ENCODE results near the gene JUN. TPM values are rescaled to one million over a fixed set of nuclear protein-coding genes. Genes with fewer than 3 reads are reported as not detected.

Gene JUN
- total and polyA plus RNA-seq, 2 of the 4 experiments (the other 2 are of a cell fraction) = 46.6 to 89.1 TPM

DNA sequence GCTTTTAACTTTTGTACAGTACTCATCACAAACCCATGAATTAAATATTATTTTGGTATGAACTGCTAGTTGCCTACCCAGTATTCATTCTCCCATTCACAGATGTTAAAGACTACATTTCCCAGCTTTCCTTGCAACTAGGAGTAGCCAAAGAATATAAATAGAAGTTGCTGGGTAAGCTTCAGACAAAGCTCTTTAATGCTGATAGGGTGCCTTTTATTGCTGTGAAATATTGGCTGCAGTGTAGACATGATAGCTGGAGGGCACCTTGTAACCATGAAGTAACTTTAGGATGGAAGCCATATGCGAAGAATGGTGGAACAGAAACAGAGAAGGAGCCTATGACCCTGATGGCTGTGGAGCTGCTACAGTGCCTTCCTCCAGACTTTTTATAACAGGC lies 16.7 kb downstream of the JUN start:
- Histone ChIP-seq H3K23ac (ENCODE audit: low read depth, low read length) (no peak overlapping the region), H3K56ac (ENCODE audit: extremely low read depth, insufficient read depth, low read length) (no peak overlapping the region), H3K4me1 (ENCODE audit: control insufficient read depth, insufficient read depth, low read length) (peaks cover 23% of the 10 kb centered on the region), H2BK5ac (ENCODE audit: low read depth, low read length, poor library complexity, severe bottlenecking) (no peak overlapping the region), H2AK5ac (ENCODE audit: low read depth, low read length) (peak overlapping the region; percentile 55; the same call in 1 of the 2 replicates), H3K36me3 (ENCODE audit: control insufficient read depth, insufficient read depth, low read length) (no peaks in the 10 kb centered on the region), H4K5ac (ENCODE audit: low read depth, low read length) (no peak overlapping the region), H3K27ac (ENCODE audit: insufficient read depth, low read length) (no peak overlapping the region), H3K9me3 (ENCODE audit: control insufficient read depth, insufficient read depth, low read length) (no peaks in the 10 kb centered on the region), H3K4me3 (ENCODE audit: insufficient read depth, low read depth, low read length) (no peak overlapping the region), H3K9ac (ENCODE audit: low read depth, low read length) (no peak overlapping the region), H2BK20ac (ENCODE audit: low read depth, low read length) (peak overlapping the region; percentile 28; the same call in 1 of the 2 replicates), H2BK120ac (ENCODE audit: low read depth, low read length) (peak overlapping the region; percentile 38; the same call in 1 of the 2 replicates), H4K91ac (ENCODE audit: insufficient read depth, low read depth, low read length) (no peak overlapping the region; the same call in 1 of the 2 replicates), H3K79me1 (ENCODE audit: low read depth in 1 of 2, low read length in 2 of 2) (peaks cover 0 to 8% of the 10 kb centered on the region in 2 experiments; a peak in 2 of 4 replicates), H3K4me2 (ENCODE audit: low read depth, low read length) (no peak overlapping the region), H3K14ac (replicated peaks; ENCODE audit: low read depth, low read length) (no peak overlapping the region), H2AFZ (replicated peaks; ENCODE audit: low read length, poor library complexity) (no peak overlapping the region), H3K27me3 (ENCODE audit: control insufficient read depth, insufficient read depth, low read length) (no peaks in the 10 kb centered on the region), H4K8ac (ENCODE audit: low read depth in 2 of 2, low read length in 2 of 2) (peak overlapping the region in 1 of 2 experiments; percentile 22; a peak in 1 of 4 replicates), H2BK15ac (ENCODE audit: low read depth, low read length) (peak overlapping the region; percentile 62; the same call in 1 of the 3 replicates), H2AK9ac (replicated peaks; ENCODE audit: low read depth, low read length, poor library complexity) (no peak overlapping the region), H3K9me1 (ENCODE audit: insufficient read depth, low read length) (peaks cover 8% of the 10 kb centered on the region), H3K4ac (ENCODE audit: low read depth, low read length) (no peak overlapping the region), H4K20me1 (ENCODE audit: insufficient read depth, low read length) (no peaks in the 10 kb centered on the region), H3K18ac (ENCODE audit: low read depth, low read length) (no peak overlapping the region)
- POLR2A ChIA-PET (ENCODE audit: unreplicated experiment) = no interaction called here
- intact Hi-C loops (cut with micrococcal nuclease) = loop anchor here (5.0 to 10.0 kb wide), 2 partner anchors 72 to 250 kb away; no protein-coding TSS in a partner anchor
- WGBS, 2 experiments (ENCODE audit: extremely low coverage in 2 of 2, insufficient read length in 1 of 2) = no CpG with 5 or more reads among the region's 1 CpG
- BruUV-seq (replicated peaks) = no TSS peak
- no peak for TF ChIP-seq RCOR1 (IDR thresholded peaks at IDR 0.05; ENCODE audit: insufficient replicate concordance, low read length)
- TF ChIP-seq, protein P1, sequence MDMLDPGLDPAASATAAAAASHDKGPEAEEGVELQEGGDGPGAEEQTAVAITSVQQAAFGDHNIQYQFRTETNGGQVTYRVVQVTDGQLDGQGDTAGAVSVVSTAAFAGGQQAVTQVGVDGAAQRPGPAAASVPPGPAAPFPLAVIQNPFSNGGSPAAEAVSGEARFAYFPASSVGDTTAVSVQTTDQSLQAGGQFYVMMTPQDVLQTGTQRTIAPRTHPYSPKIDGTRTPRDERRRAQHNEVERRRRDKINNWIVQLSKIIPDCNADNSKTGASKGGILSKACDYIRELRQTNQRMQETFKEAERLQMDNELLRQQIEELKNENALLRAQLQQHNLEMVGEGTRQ (IDR thresholded peaks at IDR 0.05; ENCODE audit: low read depth, low read length) = no peak
- TF ChIP-seq BHLHE40 (IDR thresholded peaks at IDR 0.05; ENCODE audit: low read depth, low read length) = no peak
- TF ChIP-seq RFX5 (IDR thresholded peaks at IDR 0.05; ENCODE audit: low read depth, low read length) = no peak
- no peak for TF ChIP-seq NFE2L2 (IDR thresholded peaks at IDR 0.05; ENCODE audit: low read depth, low read length)
- TF ChIP-seq, protein P2, sequence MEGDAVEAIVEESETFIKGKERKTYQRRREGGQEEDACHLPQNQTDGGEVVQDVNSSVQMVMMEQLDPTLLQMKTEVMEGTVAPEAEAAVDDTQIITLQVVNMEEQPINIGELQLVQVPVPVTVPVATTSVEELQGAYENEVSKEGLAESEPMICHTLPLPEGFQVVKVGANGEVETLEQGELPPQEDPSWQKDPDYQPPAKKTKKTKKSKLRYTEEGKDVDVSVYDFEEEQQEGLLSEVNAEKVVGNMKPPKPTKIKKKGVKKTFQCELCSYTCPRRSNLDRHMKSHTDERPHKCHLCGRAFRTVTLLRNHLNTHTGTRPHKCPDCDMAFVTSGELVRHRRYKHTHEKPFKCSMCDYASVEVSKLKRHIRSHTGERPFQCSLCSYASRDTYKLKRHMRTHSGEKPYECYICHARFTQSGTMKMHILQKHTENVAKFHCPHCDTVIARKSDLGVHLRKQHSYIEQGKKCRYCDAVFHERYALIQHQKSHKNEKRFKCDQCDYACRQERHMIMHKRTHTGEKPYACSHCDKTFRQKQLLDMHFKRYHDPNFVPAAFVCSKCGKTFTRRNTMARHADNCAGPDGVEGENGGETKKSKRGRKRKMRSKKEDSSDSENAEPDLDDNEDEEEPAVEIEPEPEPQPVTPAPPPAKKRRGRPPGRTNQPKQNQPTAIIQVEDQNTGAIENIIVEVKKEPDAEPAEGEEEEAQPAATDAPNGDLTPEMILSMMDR (conservative IDR thresholded peaks at IDR 0.05; ENCODE audit: low read depth, low read length) = no peak
- no peak for TF ChIP-seq RAD21 (IDR thresholded peaks at IDR 0.05; ENCODE audit: low read length)
- TF ChIP-seq CHD1 (IDR thresholded peaks at IDR 0.05; ENCODE audit: low read depth, low read length) = no peak
- TF ChIP-seq POLR2A (IDR thresholded peaks at IDR 0.05; ENCODE audit: low read depth, low read length) = no peak
- in situ Hi-C loops (cut with MboI; ENCODE audit: low sequenced_read_pairs) = no loop called here
- DNase-seq (no peak), ATAC-seq (ENCODE audit: low read depth) (no peak)
- CTCF ChIA-PET = interaction anchor here (0.6 to 1.1 kb wide), 2 partner anchors 932 to 973 kb away, joined by 3 to 4 read pairs; no protein-coding TSS in a partner anchor
- dilution Hi-C loops (cut with HindIII; ENCODE audit: low sequenced_read_pairs, unreplicated experiment) = no loop called here

Data from IMR-90 (cell line).